Pericardium fibroblast (primary cell): ENCODE results near the gene PLSCR2. TPM values are rescaled to one million over a fixed set of nuclear protein-coding genes. Genes with fewer than 3 reads are reported as not detected.

Experiments
- total RNA-seq: library from RNA; depleted of rRNA; stranded (reverse); fragments of >200 nt; gene quantifications from 2 replicates; pipeline ENCODE4 v1.2.3, GENCODE V29; 2015

Gene PLSCR2, protein sequence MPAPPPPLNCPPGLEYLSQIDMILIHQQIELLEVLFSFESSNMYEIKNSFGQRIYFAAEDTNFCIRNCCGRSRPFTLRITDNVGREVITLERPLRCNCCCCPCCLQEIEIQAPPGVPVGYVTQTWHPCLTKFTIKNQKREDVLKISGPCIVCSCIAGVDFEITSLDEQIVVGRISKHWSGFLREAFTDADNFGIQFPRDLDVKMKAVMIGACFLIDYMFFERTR
- not detected in 2 replicates for total RNA-seq

DNA sequence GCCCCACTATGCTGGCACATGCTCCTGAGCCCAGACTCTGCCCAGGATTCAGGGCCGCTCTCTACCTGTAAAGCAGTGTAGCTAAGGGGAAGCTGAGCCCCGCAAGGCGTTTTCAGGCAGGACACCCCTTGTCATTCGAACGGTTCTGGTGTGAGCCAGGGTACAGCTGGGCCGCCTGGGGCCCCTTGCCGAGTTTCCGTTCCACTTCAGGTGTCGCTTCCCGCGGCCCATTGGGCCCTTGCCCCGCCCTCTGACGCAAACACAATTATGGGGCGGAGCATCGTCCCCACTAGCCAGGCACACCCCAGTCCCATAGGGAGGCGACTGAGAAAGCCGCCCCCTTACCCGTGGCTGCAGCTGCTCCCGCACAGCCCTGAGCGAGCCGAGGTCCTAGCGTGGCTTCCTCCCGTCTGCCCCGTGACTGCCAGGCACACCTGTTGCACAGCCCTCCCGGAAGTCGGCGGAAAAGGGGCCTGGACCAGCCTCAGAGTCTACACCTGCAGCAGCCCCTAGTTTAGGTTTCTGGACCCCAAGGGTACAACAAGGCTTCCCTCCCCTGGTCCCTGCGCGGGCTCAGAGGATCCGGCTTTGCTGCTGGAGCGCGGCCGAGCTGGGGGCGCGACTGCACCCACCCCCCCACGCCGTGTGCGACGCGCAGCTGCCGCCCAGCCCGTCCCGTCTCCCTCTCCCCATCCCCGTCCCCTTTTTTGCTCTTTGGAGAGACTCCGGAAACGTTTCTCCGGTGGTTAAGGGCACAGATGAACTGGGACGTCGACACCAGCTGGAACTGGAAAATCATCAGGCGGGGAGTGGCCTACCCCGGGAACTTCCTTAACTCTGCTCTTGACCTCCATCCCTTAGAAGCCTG, at the start of gene PLSCR2:
Gene PLSCR2 (minus strand): TSS at position 412 of the 868 bp plus-strand sequence. CDS start 9,657 bp downstream, outside the sequence.

Other genes with a start within 250 kb of the PLSCR2 start
- gene PLSCR4, start 218.5 kb downstream of the PLSCR2 start, total RNA-seq: 65.5 and 162 TPM in 2 replicates
- 78.2 and 172 TPM in 2 replicates for gene PLSCR1, start 75.0 kb upstream of the PLSCR2 start, total RNA-seq
- not detected in 2 replicates for gene PLSCR5, start 135.8 kb upstream of the PLSCR2 start, total RNA-seq